GM12892 (cell line): ENCODE results near the gene PSMF1. TPM values are rescaled to one million over a fixed set of nuclear protein-coding genes. Genes with fewer than 3 reads are reported as not detected.

Experiments used
- DNase-seq: peaks from one replicate; pipeline ENCODE4 v3.0.0; 2011; ENCODE audit not compliant: insufficient read length
- FAIRE-seq: peaks from 2 replicates; lab custom pipeline; 2011; peaks lifted over from hg19 to GRCh38; lab: Jason Lieb, UNC
- POLR2A ChIP-seq: IDR thresholded peaks from 2 replicates; pipeline ENCODE4 v1.6.1; 2011; ENCODE audit warnings: low read depth, low read length, control low read depth
- POLR2AphosphoS5 ChIP-seq: IDR thresholded peaks from 2 replicates; pipeline ENCODE4 v1.6.1; 2011; ENCODE audit warnings: low read depth, low read length, control low read depth
- TAF1 ChIP-seq: IDR thresholded peaks from 2 replicates; pipeline ENCODE4 v1.6.1; 2011; ENCODE audit warnings: low read depth, mild to moderate bottlenecking, control low read depth, low read length, borderline replicate concordance
- polyA plus RNA-seq: library from polyadenylated mRNA; unstranded; fragments of >200 nt; gene quantifications from one replicate; pipeline ENCODE4 v1.2.1, GENCODE V29; 2012; ENCODE audit warnings: missing spikeins, inconsistent platforms; ENCODE audit not compliant: missing spikeins

Gene PSMF1, protein sequence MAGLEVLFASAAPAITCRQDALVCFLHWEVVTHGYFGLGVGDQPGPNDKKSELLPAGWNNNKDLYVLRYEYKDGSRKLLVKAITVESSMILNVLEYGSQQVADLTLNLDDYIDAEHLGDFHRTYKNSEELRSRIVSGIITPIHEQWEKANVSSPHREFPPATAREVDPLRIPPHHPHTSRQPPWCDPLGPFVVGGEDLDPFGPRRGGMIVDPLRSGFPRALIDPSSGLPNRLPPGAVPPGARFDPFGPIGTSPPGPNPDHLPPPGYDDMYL
- polyA plus RNA-seq: 54.9 TPM

DNA sequence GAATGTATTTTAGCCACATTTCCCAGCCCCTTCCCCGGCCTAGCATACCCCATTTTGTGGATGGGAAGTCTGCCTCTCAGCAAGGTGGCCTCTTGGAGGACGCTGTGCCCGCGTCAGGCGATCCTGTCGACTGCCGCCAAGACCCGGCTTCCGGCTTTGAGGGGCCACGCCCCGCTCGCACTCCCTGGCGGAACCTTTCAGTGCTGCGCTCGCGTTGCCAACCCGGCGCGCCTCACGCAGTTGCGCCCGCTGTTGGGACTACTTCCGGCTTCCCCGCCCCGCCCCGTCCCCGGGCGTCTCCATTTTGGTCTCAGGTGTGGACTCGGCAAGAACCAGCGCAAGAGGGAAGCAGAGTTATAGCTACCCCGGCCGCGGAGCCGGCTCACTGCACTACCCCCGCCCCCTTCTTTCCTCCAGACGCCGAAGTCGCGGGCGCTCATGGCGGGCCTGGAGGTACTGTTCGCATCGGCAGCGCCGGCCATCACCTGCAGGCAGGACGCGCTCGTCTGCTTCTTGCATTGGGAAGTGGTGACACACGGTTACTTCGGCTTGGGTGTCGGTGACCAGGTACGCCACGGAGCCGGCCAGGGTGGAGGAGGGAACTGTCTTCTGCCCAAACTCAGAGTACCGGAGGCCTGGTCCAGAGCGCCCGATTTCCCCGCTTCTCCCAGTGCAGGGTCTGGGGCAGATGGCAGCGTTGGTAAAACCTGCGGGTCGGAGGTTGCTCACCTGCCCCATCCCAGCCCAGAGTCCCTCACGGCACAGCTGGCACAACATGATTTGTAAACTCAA is at the start of gene PSMF1:
Gene PSMF1 (plus strand): TSS at position 267 of the 792 bp plus-strand sequence. CDS start 172 bp downstream, at position 439.
- peak; percentile 93 for TF ChIP-seq POLR2AphosphoS5
- TF ChIP-seq POLR2A: peak; percentile 94
- TF ChIP-seq TAF1: peak; percentile 63; the same call in 1 of the 2 replicates
- FAIRE-seq (peak; percentile 97), DNase-seq (peak; percentile 90)

DNA sequence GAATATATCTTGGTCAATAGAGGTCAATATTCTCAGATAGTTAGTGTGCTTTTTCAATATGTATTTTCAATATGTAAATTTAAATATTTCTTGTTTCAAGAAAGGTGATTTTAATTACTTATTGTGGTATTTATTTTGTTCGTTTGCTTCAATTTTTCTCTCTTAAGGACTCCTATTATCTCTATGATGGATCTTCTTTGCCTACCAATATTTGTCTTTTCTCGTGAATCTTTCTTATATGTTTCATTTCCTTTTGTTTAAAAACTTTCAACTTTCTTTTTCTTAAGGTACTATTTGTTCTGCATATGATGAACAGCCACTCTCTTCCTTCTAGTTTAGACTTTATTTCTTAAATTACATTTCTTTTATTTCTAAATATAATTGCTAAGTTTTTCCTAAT is 46.1 kb upstream of the PSMF1 start:
- no peak for FAIRE-seq
- TF ChIP-seq POLR2AphosphoS5: no peak
- no peak for TF ChIP-seq TAF1
- TF ChIP-seq POLR2A: no peak
- DNase-seq: no peak

DNA sequence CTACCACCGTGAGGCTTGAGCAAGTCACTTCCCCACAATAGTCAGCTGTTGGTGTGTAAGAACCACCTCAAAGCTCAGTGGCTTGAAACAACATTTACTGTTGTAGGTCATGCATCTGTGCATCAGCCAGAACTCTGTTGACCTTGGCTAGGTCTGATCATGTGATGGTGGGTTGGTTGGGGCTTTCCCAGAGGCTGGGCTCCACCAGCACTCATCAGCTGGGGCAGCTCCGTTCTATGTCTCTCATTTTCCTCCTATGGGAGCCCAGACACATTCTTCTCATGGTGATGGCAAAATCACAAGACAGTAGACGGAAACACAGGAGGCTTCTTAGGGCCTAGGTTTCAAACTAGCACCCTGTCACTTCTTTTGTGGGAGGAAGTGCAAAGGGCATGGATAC is 42.8 kb upstream of the PSMF1 start:
- no peak for TF ChIP-seq TAF1
- no peak for TF ChIP-seq POLR2A
- TF ChIP-seq POLR2AphosphoS5: no peak
- DNase-seq (no peak), FAIRE-seq (no peak)

DNA sequence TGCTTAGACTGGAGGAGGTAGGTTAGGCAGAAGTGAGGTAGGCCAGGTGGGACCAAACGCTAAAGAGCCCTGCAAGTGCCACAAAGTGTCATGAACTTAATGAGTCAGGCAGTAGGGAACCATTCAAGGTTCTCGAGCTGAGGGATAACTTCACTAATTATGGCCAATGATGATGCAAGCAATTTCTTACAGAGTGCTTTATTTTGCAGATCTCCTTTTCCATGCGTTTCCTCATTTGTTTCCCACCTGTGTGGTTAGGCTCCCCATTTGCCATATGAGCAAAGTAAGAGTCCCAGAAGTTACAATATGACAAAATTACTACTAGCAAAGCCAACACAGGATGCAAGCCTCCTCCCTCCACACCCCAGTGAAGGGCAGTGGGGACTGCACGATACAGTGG is 36.5 kb upstream of the PSMF1 start:
- DNase-seq (no peak), FAIRE-seq (no peak)
- TF ChIP-seq POLR2AphosphoS5 (no peak), POLR2A (no peak)

DNA sequence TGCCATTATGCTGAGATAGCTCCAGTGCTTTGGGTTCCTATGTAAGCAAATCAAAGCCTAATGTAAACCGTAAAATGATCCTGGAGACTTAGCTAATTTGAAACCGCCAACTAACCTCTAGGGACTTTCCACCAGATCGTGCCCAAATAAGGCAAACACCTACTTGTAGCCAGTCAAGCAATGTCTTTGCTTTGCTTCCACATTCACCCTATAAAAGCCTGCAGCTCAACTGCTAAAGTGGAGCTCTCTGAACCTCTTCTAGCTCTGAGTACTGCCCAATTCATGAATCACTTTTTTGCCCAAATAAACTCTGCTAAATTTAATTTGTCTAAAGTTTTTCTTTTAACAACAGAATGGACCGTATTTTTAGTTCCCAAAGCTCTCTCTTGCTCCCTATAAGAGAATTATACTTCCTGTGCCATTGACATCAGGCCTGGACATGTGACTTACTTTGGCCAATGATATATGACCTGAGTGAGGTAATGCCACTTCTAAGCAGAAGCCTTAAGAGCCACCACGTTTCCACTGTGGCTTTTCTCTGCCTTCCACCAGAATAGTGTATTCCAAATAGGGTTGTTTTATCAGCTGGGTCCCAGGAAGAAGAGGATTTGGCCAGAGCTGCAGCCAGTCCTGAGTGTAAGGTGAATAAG is 34.8 kb upstream of the PSMF1 start:
- no peak for DNase-seq
- TF ChIP-seq POLR2AphosphoS5 (no peak), TAF1 (no peak), POLR2A (no peak)
- FAIRE-seq: peak; percentile 21

DNA sequence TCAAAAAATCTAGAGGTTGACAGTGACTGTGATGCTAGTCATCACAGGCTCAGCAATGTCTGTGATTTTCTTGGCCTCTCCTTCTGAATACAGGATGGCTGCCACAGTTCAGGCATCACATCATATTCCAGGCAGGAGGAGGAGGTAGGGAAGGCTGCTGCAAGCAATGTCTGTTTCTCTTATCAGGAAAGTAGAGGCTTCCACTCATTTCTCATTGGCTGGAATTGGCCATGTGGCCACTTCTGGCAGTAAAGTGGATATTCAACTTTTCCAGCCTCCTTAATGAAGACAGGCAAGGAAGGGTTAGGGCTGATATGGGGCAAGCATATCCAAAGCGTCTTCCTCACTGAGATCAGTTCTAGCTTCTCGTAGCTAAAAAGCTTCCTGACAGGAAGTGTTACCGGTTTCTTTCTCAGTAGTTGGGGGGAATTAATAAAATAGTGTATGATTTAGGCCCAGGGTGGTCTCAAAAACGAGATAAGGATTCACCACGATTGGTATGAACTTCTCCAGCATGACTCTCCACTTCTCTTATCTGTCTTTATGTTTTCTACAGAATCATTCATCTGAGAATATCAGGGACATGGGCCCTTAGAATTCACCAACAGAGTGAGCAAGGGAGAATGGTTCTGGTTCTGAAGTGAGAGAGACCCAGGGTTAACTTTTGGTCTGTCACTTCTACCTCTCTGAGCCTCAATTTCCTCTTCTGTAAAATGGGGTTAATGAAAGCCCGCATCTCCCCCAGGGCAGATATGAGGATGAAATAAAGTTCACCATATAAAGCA is 32.7 kb upstream of the PSMF1 start:
- TF ChIP-seq TAF1: no peak
- no peak for TF ChIP-seq POLR2AphosphoS5
- no peak for TF ChIP-seq POLR2A
- no peak for FAIRE-seq
- DNase-seq: no peak

DNA sequence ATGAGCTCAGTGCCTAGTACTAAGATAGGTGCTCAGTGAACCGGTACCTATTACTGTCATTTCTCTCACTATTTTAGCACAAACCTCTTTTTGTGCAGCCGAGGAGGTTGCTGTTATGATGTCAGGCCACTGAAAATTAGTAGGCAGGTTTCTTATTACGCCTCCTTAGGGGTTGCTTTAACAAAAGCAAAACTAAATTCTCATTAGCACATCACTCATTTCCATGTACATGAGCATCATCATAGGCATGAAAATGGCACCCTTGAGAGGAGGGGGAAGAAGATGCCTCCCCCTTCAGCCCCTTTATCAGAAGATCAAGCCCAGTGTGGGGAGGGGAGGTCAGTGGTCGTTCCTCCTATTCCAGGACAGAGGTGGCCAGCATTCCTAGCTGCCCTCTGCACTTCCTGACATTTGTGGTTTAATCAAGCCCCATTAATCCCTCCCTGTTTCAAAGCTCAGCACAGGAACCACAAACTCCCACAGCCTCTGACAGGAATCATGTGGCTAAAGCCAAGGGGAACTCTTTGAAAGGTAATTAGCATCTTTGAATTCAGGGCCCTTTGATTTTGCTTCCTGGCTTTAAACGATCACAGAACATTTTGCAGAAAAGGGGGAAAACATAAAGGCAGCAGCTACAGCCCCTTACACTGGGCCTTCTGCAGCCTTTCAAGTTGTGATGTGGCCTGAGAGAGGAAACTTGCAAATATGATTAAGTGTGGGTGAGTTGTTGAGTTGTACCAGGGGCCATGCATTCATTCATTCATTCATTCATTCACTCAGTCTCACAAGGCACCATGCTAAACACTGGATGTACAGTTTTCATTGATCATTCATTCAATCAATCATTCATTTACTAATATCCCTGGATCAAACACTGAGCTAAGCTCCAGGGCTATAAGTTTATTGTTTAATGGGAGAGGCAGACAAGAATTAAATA is 31.9 kb upstream of the PSMF1 start:
- DNase-seq (no peak), FAIRE-seq (peak; percentile 48)
- TF ChIP-seq POLR2A (no peak), POLR2AphosphoS5 (no peak), TAF1 (no peak)

DNA sequence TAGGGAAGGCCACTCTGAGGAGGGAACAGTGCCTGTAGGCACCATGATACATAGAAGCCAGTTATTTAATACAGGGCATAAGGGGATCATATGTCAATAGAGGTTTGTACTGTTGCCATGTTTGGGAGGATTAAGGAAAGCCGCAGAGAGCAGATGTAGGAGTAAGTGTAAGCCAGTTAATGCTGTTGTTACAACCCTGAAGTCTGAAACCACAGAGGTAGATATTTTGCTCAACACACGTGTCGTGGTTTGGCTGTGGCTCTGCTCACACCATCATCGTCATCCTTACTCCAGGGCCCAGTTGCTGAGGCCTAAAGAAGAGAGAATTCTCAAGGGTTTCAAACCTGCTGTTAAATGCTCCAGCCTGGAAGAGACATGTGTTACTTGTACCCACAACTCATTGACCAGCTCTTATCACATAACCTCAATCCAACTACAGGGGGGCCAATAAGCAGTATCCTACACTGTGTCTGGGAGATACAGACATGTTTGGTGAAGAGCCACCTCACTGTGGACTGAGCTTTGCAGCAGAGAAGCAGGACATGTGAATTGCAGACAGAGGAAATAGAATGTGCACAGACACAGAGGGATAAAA is 31.0 kb upstream of the PSMF1 start:
- TF ChIP-seq POLR2A: no peak
- DNase-seq (no peak), FAIRE-seq (no peak)

DNA sequence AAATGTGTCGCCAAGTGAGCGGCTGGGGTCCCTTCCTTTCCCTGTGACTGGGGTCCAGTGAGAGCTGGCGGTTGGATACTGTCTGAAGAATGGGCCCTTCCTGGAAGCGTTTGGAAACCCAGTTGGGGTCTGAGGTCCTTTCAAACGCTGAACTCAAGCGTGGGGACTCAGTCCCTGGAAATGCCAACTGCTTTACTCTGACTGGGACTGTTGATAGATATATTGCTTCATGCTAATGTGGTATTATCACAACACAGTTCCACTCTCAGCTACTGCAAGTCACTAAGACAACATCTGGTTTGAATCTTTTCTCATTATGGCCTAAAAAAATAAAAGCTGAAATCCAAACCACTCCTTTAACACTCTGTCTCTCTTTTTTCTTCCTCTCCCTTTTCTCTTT is 23.7 kb upstream of the PSMF1 start:
- no peak for DNase-seq
- FAIRE-seq: no peak
- no peak for TF ChIP-seq POLR2AphosphoS5
- TF ChIP-seq TAF1: no peak
- no peak for TF ChIP-seq POLR2A

DNA sequence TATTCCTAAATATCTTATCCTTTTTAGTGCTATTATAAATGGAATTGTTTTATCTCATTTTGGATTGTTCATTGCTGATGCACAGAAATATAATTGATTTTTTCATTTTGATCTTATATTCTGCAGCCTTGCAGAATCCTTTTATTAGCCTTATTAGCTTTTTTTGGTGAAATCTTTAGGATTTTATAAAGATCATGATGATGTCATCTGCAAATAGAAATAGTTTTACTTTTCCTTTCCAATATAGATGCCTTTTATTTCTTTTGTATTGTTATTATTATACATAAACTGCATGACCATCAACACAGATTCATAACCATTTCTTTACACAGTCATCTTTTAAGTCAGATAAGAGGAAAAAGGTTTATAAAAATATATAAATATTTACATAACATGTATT is 16.9 kb upstream of the PSMF1 start:
- TF ChIP-seq POLR2A (no peak), POLR2AphosphoS5 (no peak), TAF1 (no peak)
- DNase-seq: no peak
- FAIRE-seq: no peak
